GM23338 (cell line): ENCODE measurements around the gene SYNE2.

Experiments
- CTCF ChIP-seq, 2 experiments: fragments of 200-600 bp in 1 of 2; sonication (generic) in 1 of 2; conservative IDR thresholded peaks; 2 replicates each; pipeline versions ENCODE4 v1.5.1 to v1.6.1; 2016 to 2017; ENCODE audit warnings: antibody characterized with exemption in 2 of 2, low read depth in 2 of 2, mild to moderate bottlenecking in 2 of 2, moderate library complexity in 1 of 2
- EZH2 ChIP-seq: fragments of 200-600 bp; sonication (generic); IDR thresholded peaks from one replicate; pipeline ENCODE4 v1.8.0; 2017; ENCODE audit warnings: antibody characterized with exemption, mild to moderate bottlenecking, low read depth; ENCODE audit not compliant: unreplicated experiment
- POLR2AphosphoS5 ChIP-seq: IDR thresholded peaks from 2 replicates; pipeline ENCODE4 v1.6.1; 2016; ENCODE audit warnings: antibody characterized with exemption, low read depth

DNA sequence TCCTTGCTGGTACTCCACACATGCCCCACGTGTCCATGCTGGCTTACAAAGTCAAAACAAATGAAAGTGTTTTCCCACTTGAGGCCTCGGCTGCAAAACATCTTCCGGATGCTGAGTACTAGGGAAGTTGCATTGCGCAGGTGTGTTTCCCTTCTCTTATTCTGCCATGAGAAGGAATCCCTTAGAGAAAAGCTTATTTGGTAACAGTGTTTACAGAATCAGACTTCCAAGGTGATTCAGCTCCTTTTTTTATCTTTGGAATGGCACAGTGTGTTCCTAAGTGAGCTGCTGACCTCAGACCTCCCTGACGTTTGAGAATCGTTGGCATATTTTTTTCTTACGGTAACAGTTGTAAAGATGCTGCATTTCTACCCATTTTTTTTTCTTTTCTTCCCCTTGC, 230.0 kb downstream of the SYNE2 start:
- TF ChIP-seq EZH2 (no peak), CTCF (conservative IDR thresholded peaks at IDR 0.05; ENCODE audit: low read depth in 2 of 2) (no peak), POLR2AphosphoS5 (no peak)
